ENCODE results near the gene METTL1.

DNA sequence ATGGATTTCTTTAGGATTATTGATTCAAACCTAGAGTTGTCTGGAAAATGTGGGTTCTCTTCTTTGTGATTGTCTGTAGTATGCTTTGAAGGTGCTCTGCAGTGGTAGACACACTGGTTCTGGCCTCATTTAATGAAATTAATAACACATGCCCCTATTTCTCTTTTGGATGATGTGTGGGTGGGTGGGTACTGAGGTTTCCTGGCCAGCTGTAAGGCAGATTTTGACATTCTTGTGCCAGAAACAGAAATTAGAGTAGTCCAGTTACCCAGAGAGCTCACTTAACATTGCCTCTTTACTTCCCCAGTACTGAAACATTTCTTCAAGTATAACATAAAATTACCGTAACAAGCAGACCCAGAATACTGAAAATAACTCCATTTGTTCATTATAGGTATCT is 25.1 kb upstream of the METTL1 start:
- TF ChIP-seq, protein P1, sequence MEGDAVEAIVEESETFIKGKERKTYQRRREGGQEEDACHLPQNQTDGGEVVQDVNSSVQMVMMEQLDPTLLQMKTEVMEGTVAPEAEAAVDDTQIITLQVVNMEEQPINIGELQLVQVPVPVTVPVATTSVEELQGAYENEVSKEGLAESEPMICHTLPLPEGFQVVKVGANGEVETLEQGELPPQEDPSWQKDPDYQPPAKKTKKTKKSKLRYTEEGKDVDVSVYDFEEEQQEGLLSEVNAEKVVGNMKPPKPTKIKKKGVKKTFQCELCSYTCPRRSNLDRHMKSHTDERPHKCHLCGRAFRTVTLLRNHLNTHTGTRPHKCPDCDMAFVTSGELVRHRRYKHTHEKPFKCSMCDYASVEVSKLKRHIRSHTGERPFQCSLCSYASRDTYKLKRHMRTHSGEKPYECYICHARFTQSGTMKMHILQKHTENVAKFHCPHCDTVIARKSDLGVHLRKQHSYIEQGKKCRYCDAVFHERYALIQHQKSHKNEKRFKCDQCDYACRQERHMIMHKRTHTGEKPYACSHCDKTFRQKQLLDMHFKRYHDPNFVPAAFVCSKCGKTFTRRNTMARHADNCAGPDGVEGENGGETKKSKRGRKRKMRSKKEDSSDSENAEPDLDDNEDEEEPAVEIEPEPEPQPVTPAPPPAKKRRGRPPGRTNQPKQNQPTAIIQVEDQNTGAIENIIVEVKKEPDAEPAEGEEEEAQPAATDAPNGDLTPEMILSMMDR (IDR thresholded peaks at IDR 0.05; ENCODE audit: borderline replicate concordance, extremely low read depth, low read length, poor library complexity, severe bottlenecking): no peak
- TF ChIP-seq EZH2 (IDR thresholded peaks at IDR 0.05; ENCODE audit: borderline replicate concordance, low read depth, low read length, severe bottlenecking): no peak
